ENCODE data around the gene RNF180. TPM values are rescaled to one million over a fixed set of nuclear protein-coding genes. Genes with fewer than 3 reads are reported as not detected.

The RNF180 gene
- total and polyA plus RNA-seq, 2 of the 8 experiments (the other 6 are each of a cell fraction or from before 2014, with no cell fraction given): 0.39 to 2.3 TPM

- no peak for TF ChIP-seq RXRA (IDR thresholded peaks at IDR 0.05; ENCODE audit: insufficient read depth, low read depth, low read length)
Observed at GRCh38 chr5:64144425-64145215, 21.0 kb upstream of the RNF180 start (continued).
